COR-L47 (cell line): ENCODE results near the gene NHSL1.

ENCODE experiments used
- DNase-seq: peaks from one replicate; lab custom pipeline; 2025; lab: John Stamatoyannopoulos, UW

NHSL1 gene

GRCh38 chr6:138424004-138424904 is 75.0 kb downstream of the NHSL1 start:
- no peak for DNase-seq

GRCh38 chr6:138422861-138423260 is 76.4 kb downstream of the NHSL1 start:
- DNase-seq = no peak

- no peak for DNase-seq
These were observed 77.7 kb downstream of the NHSL1 start for GRCh38 chr6:138421608-138422007.

- no peak for DNase-seq
These were observed 78.2 kb downstream of the NHSL1 start for GRCh38 chr6:138421089-138421488.

GRCh38 chr6:138420356-138420755 is 78.9 kb downstream of the NHSL1 start:
- DNase-seq = no peak

GRCh38 chr6:138419766-138420165 is 79.5 kb downstream of the NHSL1 start:
- DNase-seq = no peak

- no peak for DNase-seq
These were observed 81.1 kb downstream of the NHSL1 start for GRCh38 chr6:138418118-138418742.

GRCh38 chr6:138417493-138418117 is 81.7 kb downstream of the NHSL1 start:
- DNase-seq = no peak

GRCh38 chr6:138416206-138416605 is 83.1 kb downstream of the NHSL1 start:
- no peak for DNase-seq

GRCh38 chr6:138415125-138415524 is 84.2 kb downstream of the NHSL1 start:
- no peak for DNase-seq

GRCh38 chr6:138410972-138411880 is 88.1 kb downstream of the NHSL1 start:
- no peak for DNase-seq

- DNase-seq = no peak
These were observed 89.1 kb downstream of the NHSL1 start for GRCh38 chr6:138410048-138410735.

- DNase-seq = no peak
These were observed 92.9 kb downstream of the NHSL1 start for GRCh38 chr6:138406443-138406842.

- no peak for DNase-seq
These were observed 93.4 kb downstream of the NHSL1 start for GRCh38 chr6:138405816-138406413.

GRCh38 chr6:138404666-138405337 is 94.5 kb downstream of the NHSL1 start:
- DNase-seq = no peak

GRCh38 chr6:138403801-138404665 is 95.3 kb downstream of the NHSL1 start, which contains the start of gene HEBP2:
Gene HEBP2 (plus strand): TSS chr6:138404223. CDS start chr6:138404496, 273 bp downstream.
- peak; percentile 89 for DNase-seq

- no peak for DNase-seq
These were observed 95.9 kb downstream of the NHSL1 start for GRCh38 chr6:138403324-138403800.

- no peak for DNase-seq
These were observed 96.5 kb downstream of the NHSL1 start for GRCh38 chr6:138402838-138403187.
